ENCODE data around the gene INO80D. TPM values are rescaled to one million over a fixed set of nuclear protein-coding genes. Genes with fewer than 3 reads are reported as not detected.
A peak's percentile ranks its signal among the peaks of the same experiment; 100 is the strongest.
"Not testable (repeated sequence)": the region's sequence is repeated elsewhere in the genome, so short reads cannot be mapped to it uniquely, and the experiment has no call there.

INO80D gene, protein sequence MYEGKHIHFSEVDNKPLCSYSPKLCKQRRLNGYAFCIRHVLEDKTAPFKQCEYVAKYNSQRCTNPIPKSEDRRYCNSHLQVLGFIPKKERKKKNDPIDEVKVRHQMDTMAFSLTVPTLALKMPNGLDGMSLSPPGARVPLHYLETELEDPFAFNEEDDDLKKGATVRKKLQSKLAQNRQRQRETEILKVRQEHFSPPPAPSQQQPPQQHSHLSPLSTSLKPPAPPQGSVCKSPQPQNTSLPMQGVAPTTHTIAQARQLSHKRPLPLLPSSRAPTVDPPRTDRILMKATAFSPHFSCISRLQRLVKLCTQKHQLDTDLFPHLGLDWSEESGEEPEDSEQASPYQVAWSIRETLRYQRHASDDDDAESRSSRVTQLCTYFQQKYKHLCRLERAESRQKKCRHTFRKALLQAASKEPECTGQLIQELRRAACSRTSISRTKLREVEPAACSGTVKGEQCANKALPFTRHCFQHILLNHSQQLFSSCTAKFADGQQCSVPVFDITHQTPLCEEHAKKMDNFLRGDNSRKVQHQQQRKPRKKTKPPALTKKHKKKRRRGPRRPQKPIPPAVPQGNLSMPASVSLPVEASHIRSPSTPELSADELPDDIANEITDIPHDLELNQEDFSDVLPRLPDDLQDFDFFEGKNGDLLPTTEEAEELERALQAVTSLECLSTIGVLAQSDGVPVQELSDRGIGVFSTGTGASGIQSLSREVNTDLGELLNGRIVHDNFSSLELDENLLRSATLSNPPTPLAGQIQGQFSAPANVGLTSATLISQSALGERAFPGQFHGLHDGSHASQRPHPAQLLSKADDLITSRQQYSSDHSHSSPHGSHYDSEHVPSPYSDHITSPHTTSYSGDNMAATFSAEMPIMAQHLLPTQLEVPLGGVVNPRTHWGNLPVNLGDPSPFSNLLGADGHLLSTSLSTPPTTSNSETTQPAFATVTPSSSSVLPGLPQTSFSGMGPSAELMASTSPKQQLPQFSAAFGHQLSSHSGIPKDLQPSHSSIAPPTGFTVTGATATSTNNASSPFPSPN
- total RNA-seq, result 6.0 and 7.0 TPM in 2 replicates

DNA sequence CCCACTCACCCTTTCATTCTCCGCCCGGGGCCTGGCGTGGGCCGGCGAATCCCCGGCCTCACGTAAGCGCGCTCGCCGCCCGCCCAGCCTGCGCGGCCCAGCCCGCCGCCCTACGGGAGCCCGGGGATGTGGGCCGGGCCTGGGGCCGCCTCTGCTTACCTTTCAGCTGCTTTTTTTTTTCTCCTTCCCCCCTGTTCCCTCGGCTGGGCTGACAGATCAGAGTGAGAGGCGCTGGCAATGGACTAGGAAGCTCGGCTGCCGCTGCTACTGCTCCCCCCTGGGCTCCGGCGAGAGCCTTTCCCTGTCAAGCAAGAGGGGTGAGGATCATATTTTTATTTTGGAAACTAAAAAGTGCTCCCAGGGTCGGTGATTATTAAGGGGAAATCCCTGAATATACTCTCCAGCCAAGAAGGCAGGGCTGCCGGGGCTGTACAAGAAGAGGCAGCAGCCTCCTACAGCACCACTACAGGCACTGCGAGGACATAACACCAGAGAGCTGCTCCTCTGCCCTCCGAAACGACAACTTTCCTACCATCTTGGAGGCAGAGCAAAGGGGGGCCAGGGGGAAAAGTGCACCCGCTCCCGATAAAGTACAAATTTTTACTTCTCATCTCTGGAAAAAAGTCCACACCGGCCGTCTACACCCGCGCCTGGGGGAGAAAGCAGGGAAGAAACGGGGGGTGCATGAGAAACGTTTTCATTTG lies at the start of gene INO80D:
Gene INO80D, minus strand, starts transcription at position 433 of the 704 bp plus-strand sequence. CDS start 23,158 bp downstream, outside the sequence.
- DNase-seq (ENCODE audit: low read depth in 2 of 2), result peak; percentile 68 to 89

DNA sequence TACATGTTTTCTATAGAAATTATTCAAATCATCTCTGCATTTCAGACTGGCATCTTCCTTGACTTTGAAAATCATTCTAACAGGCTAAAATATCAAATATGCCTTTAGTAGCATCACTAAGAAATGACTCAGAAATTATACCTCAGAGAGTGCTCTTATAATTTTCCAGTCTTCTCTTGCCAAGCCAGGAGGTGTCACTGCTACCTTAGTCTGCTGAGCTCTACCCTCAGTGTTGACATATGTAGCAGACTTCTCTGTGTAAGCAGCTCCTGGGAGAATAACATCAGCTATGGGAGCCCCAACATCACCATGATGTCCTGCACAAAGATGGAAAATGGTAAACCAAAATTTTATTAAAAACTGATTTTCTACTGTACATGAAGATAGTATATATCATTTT lies 41.7 kb upstream of the INO80D start:
- DNase-seq (ENCODE audit: low read depth in 2 of 2), result no peak

DNA sequence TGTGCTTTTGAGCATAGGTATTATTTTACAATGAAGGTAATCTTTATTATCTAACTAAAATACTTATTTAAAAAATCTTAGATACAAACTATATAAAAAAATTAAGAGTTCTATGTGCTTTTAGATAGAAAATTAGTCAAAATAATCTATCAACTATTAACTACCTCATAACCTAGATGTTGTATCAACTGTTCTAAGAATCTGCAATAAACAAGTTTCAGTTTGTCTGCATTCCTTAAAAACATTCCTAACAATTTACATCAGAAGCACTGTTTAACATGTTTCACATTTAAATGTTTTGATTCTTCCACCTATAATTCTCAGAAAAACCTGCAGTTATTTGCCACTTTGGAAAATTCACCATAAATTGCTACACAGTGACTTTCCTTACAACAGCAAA lies 39.9 kb upstream of the INO80D start:
- no peak for DNase-seq (ENCODE audit: low read depth in 2 of 2)

DNA sequence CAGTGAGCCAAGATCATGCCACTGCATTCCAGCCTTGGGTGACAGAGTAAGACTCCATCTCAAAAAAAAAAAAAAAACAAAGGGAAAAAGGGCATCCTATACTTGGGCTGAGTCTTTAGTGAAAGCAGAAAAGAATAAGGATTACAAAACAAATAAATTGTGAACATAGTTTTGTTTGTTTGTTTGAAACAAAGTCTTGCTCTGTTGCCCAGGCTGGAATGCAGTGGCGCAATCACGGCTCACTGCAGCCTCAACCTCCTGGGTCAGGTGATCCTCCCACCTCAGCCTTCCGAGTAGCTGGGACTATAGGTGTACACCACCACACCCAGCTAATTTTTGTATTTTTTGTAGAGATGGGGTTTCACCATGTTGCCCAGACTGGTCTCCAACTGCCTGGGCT lies 36.6 kb upstream of the INO80D start:
- DNase-seq (ENCODE audit: low read depth in 2 of 2), result not testable (repeated sequence)

DNA sequence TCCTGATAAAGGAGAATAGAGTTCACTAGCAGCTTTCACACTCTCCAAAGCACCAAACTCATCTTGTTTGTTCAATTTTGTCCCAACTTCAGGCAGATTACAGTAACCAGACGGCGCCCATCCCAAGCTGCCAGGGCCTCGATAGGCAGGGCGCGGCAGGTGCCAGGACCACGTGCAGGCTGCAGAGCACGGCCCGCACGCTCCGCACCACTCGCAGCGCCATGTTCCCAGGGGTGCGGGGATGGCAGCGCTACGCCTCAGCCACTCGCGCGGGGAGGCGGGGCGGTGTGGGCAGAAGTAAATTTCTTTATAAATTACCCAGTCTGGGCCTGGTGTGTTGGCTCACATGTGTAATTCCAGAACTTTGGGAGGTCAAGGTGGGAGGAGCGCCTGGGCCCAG lies 30.3 kb upstream of the INO80D start:
- DNase-seq (ENCODE audit: low read depth in 2 of 2), result no peak

DNA sequence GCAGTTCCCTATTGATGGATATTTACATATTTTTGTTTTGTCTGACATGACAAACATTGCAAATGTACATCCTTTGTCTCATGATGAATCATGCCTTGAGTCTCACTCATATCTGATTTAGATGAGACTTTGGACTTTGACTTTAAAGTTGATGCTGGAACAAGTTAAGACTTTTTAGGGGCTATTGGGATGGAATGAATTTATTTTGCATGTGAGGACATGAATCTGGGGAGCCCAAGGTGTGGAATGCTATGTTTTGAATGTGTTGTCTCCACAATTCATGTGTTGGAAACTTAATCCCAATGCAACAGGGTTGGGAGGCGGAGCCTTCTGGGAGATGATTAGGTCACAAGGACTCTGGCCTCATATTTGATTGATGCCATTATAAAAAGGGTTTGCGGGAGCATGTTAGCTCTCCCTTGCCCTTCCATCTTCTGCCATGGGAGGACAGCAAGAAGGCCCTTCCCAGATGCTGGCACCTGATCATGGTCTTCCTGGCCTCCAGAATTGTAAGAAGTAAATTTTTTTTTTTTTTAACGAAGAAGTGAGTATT lies 29.1 kb upstream of the INO80D start:
- no peak for DNase-seq (ENCODE audit: low read depth in 2 of 2)

DNA sequence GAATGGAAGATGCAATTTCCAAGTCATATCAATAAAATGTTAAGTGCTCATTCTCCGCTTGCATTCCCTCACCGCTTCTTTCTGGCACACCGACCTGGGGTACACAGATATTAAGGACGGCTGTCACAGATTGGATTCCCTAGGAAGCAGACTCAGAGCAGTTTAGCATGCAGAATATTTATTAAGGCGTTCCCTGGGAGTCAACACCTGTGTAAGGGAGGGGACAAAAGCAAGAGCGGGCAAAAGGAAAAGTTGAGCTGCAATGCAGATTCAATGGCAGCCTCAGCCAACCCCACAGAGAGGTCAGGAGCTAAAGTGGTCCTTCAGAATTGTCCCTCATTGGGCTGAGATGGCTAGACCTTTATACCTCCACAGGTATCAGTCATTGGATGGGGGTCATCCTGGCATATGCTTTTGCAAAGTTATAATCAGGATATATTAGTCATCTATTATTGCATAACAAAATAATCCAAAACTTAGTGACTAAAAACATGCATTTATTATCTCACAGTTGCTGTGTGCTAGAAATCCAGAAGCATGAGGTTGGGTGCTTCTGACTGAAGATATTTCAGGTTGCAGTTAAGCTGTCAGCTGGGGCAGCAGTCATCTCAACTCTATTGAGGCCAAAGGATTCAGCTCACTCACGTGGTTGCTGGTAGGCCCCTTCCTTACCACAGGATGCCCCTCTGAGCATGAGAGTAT lies 27.0 kb upstream of the INO80D start:
- no peak for DNase-seq (ENCODE audit: low read depth in 2 of 2)

DNA sequence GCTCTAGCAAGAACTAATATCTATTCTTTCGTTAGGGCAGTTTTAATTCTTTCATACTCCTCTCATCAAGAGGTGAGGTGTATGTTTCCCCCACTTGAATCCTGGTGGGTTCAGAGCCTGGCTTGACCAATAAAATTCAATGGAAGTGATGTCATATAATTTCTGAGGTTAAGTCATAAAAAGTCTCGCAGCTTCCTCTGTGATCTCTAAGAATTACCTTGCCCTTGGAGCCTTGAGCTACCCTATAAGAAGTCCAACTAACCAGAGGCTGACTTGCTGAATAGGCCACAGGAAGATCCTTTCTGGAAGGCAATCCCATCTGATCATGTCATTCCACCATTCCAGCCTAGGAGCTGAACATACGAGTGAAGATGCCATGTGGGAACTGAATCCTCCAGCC lies 26.1 kb upstream of the INO80D start:
- DNase-seq (ENCODE audit: low read depth in 2 of 2), result no peak

DNA sequence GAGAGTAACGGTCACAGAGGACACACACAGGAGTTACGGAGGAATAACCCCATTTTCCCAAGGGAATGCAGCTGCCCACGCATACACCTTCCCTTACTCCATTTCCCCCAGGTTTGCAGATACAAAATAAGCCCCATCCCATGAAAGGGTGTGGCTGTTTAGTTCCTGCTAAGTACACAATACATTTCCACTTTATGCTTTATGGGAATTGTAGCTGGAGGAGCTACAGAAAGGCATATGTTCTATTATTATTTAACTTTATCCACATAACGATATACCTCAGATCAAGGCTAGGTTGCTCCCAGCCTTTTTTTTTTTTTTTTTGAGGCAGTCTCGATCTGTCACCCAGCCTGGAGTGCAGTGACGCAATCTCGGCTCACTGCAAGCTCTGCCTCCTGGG lies 22.7 kb upstream of the INO80D start:
- no peak for DNase-seq (ENCODE audit: low read depth in 2 of 2)

DNA sequence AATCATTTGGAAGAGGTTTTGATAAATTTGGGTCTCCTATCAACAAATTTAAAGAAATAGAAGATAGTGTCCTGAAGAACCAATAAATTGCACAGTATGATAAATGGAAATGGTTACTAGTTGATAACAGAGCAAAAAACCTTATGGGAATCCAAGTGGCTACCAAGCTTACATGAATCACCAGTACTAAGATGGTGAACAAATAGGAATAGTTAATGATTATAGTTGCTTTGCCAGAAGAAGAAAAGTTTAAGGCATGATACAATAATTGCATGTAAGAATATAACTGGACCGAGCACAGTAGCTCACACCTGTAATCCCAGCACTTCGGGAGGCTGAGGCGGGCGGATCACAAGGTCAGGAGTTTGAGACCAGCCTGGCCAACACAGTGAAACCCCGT lies 19.6 kb upstream of the INO80D start:
- DNase-seq (ENCODE audit: low read depth in 2 of 2), result no peak

DNA sequence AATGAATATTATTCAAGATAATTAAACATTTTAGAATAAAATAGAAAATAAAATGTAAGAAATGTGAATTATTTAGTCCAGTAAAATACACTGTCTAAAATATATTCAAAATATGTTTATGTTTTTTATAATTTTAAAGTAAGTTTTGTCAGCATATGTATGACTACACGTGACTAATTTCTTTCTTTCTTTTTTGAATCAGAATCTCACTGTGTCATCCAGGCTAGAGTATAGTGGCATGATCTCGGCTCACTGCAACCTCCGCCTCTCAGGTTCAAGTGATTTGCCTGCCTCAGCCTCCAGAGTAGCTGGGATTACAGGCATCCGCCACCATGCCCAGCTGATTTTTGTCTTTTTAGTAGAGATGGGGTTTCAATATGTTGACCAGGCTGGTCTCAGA lies 19.1 kb upstream of the INO80D start:
- DNase-seq (ENCODE audit: low read depth in 2 of 2), result no peak

DNA sequence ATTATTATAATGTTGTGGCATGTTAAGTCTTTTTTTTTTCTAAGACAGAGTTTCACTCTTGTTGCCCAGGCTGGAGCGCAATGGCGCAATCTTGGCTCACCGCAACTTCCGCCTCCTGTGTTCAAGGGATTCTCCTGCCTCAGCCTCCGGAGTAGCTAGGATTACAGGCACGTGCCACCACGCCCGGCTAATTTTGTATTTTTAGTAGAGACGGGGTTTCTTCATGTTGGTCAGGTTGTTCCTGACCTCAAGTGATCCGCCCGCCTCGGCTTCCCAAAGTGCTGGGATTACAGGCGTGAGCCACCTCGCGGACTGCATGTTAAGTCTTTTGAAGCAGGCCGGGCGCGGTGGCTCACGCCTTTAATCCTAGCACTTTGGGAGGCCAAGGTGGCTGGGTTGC lies 12.9 kb upstream of the INO80D start:
- DNase-seq (ENCODE audit: low read depth in 2 of 2), result not testable (repeated sequence)

DNA sequence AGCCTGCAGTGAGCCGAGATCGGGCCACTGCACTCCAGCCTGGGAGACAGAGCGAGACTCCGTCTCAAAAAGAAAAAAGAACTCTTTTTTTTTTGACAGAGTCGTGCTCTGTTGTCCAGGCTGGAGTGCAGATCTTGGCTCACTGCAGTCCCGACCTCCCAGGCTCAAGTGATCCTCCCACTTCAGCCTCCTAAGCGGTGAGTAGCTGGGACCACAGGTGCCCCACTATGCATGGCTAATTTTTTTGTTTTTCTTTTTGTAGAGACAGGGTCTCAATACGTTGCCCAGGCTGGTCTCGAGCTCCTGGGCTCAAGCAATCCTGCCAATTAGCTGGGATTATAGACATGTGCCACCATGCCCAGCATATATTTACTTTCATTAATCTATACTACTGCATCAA lies 12.5 kb upstream of the INO80D start:
- no peak for DNase-seq (ENCODE audit: low read depth in 2 of 2)

DNA sequence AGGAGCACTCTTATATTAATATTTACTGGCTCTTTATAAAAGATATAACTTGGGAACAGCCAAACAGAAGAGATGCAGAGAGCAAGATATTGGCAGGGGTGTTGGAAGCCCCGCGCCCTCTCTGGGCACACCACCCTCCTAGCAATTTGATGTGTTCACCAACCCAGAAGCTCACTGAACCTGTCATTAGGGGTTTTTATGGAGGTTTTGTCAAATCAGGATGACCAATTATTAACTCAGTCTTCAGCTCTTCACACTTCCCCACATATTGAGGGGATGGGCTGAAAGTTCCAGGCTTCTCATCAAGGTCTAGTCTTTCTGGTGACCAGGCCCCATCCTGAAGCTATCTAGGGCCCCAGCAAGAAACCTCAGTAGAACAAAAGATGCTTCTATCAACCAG lies 10.9 kb upstream of the INO80D start:
- DNase-seq (ENCODE audit: low read depth in 2 of 2), result no peak

DNA sequence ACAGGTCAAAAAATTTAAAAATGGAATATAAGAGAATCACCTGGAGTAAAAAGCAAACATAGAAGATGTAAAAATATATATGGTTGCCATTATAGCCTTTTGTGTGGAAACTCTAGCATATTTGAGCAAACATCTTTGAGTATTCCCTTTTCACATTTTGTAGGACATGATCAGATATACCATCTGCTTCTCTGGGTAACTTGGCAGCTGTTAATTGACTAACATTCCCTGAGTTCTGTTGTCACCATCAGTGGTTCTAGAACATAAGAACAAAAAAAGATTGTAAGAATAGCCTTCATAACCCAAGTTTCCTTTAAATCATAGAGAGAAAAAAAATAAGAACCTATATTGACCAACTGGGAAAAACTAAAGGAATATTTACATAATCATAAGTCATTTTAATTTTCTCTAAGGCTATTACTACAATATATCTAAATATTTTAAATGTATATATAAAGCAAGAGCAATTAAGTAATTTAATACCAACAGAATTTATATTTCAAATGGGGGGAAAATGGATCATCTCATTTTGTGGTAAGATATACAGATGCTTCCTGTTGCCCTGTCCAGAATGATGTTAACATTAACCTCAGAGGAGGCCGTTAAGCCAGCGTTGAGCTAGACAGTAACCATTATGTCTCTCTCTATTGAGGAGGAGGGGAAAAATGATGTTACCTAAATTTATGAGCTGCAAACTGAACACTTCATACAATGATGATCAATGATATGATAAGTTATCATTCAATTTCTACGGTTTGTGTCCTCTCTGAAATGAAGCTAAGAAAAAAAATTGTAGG lies 9.8 kb upstream of the INO80D start:
- DNase-seq (ENCODE audit: low read depth in 2 of 2), result no peak

DNA sequence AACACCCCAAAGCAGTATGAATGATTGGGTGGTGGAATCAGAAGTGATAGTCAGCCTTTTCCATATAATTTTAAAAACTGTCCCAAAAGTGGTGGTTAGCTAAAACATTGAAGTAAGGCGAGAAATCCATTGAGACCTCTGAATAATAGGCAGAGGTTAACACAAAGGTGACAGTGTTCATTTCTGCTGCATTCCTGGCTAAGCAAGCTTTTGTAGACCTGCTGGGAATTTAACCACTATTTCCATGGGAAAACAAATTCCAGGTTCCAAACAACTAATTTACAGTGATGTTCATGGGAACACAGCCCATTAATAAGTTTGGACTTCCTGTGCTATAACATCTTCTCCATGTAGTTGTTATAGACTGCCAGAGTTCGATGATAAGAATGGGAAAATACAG lies 6.3 kb upstream of the INO80D start:
- no peak for DNase-seq (ENCODE audit: low read depth in 2 of 2)

DNA sequence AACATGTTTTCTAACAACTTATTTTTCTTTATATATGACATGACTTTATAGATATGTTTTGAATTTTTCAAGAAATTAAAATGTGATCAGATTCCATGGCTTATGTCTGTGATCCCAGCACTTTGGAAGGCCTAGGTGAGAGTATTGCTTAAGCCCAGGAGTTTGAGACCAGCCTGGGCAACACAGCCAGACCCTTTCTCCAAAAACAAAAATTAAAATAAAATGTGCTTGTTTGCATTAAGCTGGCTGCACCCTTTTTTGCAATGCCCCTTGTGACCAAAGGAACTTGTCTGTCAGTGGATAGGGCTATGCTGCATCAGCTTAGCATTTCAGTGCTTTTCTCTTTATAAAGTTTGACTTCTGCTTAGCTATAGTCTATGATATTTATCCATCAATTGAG lies 2.3 kb upstream of the INO80D start:
- no peak for DNase-seq (ENCODE audit: low read depth in 2 of 2)

DNA sequence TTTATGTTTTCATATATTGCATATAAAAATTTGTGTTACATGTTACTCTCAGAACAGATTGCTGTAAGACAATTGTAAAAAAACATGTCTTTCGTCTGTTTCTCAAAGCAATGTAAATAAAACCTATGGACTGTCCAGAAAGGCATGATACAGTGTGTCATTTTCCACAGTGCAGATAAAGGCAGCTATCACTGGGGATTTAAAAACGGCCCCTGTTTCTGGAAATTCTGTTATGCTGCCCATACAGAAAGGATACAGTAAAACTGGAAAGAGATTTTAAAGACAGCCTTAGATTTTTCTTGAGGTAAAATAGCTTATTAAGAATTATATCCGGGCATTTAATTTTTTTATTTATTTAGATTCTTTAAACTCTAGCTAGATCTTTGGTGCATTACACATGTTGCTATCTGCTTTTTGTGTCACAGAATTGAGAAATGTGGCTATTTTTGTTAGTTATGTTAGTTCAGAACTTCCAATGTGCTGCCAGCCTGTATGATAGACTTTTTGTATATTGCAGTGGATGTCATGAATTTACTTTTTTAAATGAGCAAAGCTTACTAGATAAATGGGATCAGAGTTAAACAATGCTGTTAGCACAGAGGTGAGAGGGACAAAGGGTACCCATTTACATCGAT lies 859 bp upstream of the INO80D start:
- DNase-seq (ENCODE audit: low read depth in 2 of 2), result peak in 1 of 2 donors; percentile 40

All from dermis microvascular lymphatic vessel endothelial cell (primary cell).